ENCODE results near the gene SLFN11.
A peak's percentile ranks its signal among the peaks of the same experiment; 100 is the strongest.
"Not testable (repeated sequence)": the region's sequence is repeated elsewhere in the genome, so short reads cannot be mapped to it uniquely, and the experiment has no call there.

The SLFN11 gene

GRCh38 chr17:35344262-35344661 is 29.2 kb downstream of the SLFN11 start:
- Mint-ChIP-seq H3K9me3 (peaks cover 21% of the 10 kb centered on the region), H3K36me3 (ENCODE audit: low read depth) (peaks cover 22% of the 10 kb centered on the region), H3K4me1 (ENCODE audit: low read depth) (peaks cover 75% of the 10 kb centered on the region), H3K27ac (no peak overlapping the region), H3K4me3 (no peak overlapping the region), H3K27me3 (no peaks in the 10 kb centered on the region)
- intact Hi-C loops (cut with micrococcal nuclease): loop anchor here (5.0 to 10.0 kb wide), 2 partner anchors 33 to 191 kb away; partner anchors contain the start of gene SLFN12L

GRCh38 chr17:35342276-35342675 is 31.1 kb downstream of the SLFN11 start:
- Mint-ChIP-seq H3K4me3 (peak overlapping the region; percentile 23), H3K36me3 (ENCODE audit: low read depth) (peaks cover 16% of the 10 kb centered on the region), H3K27me3 (no peaks in the 10 kb centered on the region), H3K4me1 (ENCODE audit: low read depth) (peaks cover 62% of the 10 kb centered on the region), H3K27ac (peak overlapping the region; percentile 83), H3K9me3 (peaks cover 21% of the 10 kb centered on the region)
- intact Hi-C loops (cut with micrococcal nuclease): loop anchor here (5.0 to 10.0 kb wide), 2 partner anchors 35 to 193 kb away; partner anchors contain the start of gene SLFN12L

GRCh38 chr17:35341411-35341992 is 31.9 kb downstream of the SLFN11 start:
- intact Hi-C loops (cut with micrococcal nuclease): loop anchor here (5.0 to 10.0 kb wide), 2 partner anchors 36 to 193 kb away; partner anchors contain the start of gene SLFN12L
- Mint-ChIP-seq H3K9me3 (peaks cover 21% of the 10 kb centered on the region), H3K36me3 (ENCODE audit: low read depth) (peaks cover 16% of the 10 kb centered on the region), H3K4me3 (peak overlapping the region; percentile 46), H3K27ac (peak overlapping the region; percentile 83), H3K4me1 (ENCODE audit: low read depth) (peaks cover 55% of the 10 kb centered on the region), H3K27me3 (no peaks in the 10 kb centered on the region)

- intact Hi-C loops (cut with micrococcal nuclease): no loop called here
- Mint-ChIP-seq H3K4me1 (ENCODE audit: low read depth) (peaks cover 31% of the 10 kb centered on the region), H3K4me3 (no peak overlapping the region), H3K9me3 (peaks cover 21% of the 10 kb centered on the region), H3K27ac (no peak overlapping the region), H3K27me3 (no peaks in the 10 kb centered on the region), H3K36me3 (ENCODE audit: low read depth) (peaks cover 16% of the 10 kb centered on the region)
Observed at GRCh38 chr17:35338230-35338629, 35.2 kb downstream of the SLFN11 start.

- Mint-ChIP-seq H3K36me3 (ENCODE audit: low read depth) (peaks cover 20% of the 10 kb centered on the region), H3K27ac (no peak overlapping the region), H3K4me3 (no peak overlapping the region), H3K4me1 (ENCODE audit: low read depth) (peaks cover 26% of the 10 kb centered on the region), H3K9me3 (peaks cover 25% of the 10 kb centered on the region), H3K27me3 (no peaks in the 10 kb centered on the region)
- intact Hi-C loops (cut with micrococcal nuclease): no loop called here
Observed at GRCh38 chr17:35337364-35337763, 36.1 kb downstream of the SLFN11 start.

GRCh38 chr17:35333578-35333977 is 39.8 kb downstream of the SLFN11 start:
- H3K4me3 Mint-ChIP-seq; H3K27ac Mint-ChIP-seq; intact Hi-C loops (cut with micrococcal nuclease); H3K27me3 Mint-ChIP-seq: not testable (repeated sequence)
- Mint-ChIP-seq H3K9me3 (peaks cover 28% of the 10 kb centered on the region), H3K4me1 (ENCODE audit: low read depth) (peaks cover 14% of the 10 kb centered on the region), H3K36me3 (ENCODE audit: low read depth) (peaks cover 22% of the 10 kb centered on the region)

GRCh38 chr17:35322749-35323148 is 50.7 kb downstream of the SLFN11 start:
- Mint-ChIP-seq H3K36me3 (ENCODE audit: low read depth) (no peaks in the 10 kb centered on the region), H3K4me1 (ENCODE audit: low read depth) (peaks cover 5% of the 10 kb centered on the region), H3K4me3 (no peak overlapping the region)

GRCh38 chr17:35315971-35316370 is 57.5 kb downstream of the SLFN11 start:
- Mint-ChIP-seq H3K4me3 (no peak overlapping the region), H3K9me3 (no peaks in the 10 kb centered on the region), H3K27ac (no peak overlapping the region), H3K4me1 (ENCODE audit: low read depth) (peaks cover 43% of the 10 kb centered on the region), H3K36me3 (ENCODE audit: low read depth) (no peaks in the 10 kb centered on the region), H3K27me3 (peaks cover 14% of the 10 kb centered on the region)
- intact Hi-C loops (cut with micrococcal nuclease): loop anchor here (10.0 kb wide), 2 partner anchors 89 to 429 kb away; no protein-coding TSS in a partner anchor

More at GRCh38 chr17:35322749-35323148, 50.7 kb downstream of the SLFN11 start:
- Mint-ChIP-seq H3K27ac (no peak overlapping the region), H3K27me3 (peaks cover 4% of the 10 kb centered on the region), H3K9me3 (peaks cover 12% of the 10 kb centered on the region)
- intact Hi-C loops (cut with micrococcal nuclease): no loop called here

GRCh38 chr17:35315283-35315682 is 58.1 kb downstream of the SLFN11 start:
- Mint-ChIP-seq H3K9me3 (no peaks in the 10 kb centered on the region), H3K27me3 (peaks cover 14% of the 10 kb centered on the region), H3K27ac (peak overlapping the region; percentile 19), H3K4me3 (no peak overlapping the region), H3K4me1 (ENCODE audit: low read depth) (peaks cover 43% of the 10 kb centered on the region), H3K36me3 (ENCODE audit: low read depth) (no peaks in the 10 kb centered on the region)
- intact Hi-C loops (cut with micrococcal nuclease): loop anchor here (10.0 kb wide), 2 partner anchors 90 to 430 kb away; no protein-coding TSS in a partner anchor

- Mint-ChIP-seq H3K27me3 (peaks cover 14% of the 10 kb centered on the region), H3K36me3 (ENCODE audit: low read depth) (no peaks in the 10 kb centered on the region), H3K4me1 (ENCODE audit: low read depth) (peaks cover 42% of the 10 kb centered on the region), H3K9me3 (peaks cover 2% of the 10 kb centered on the region), H3K4me3 (no peak overlapping the region), H3K27ac (peak overlapping the region; percentile 68)
- intact Hi-C loops (cut with micrococcal nuclease): loop anchor here (5.0 to 10.0 kb wide), 3 partner anchors 90 to 430 kb away; no protein-coding TSS in a partner anchor
Observed at GRCh38 chr17:35314415-35315216, 58.8 kb downstream of the SLFN11 start.

GRCh38 chr17:35313875-35314409 is 59.5 kb downstream of the SLFN11 start:
- intact Hi-C loops (cut with micrococcal nuclease): loop anchor here (1.0 to 10.0 kb wide), 4 partner anchors 91 to 431 kb away; no protein-coding TSS in a partner anchor
- Mint-ChIP-seq H3K4me3 (peak overlapping the region; percentile 74), H3K27me3 (peaks cover 17% of the 10 kb centered on the region), H3K27ac (peak overlapping the region; percentile 68), H3K36me3 (ENCODE audit: low read depth) (no peaks in the 10 kb centered on the region), H3K9me3 (peaks cover 9% of the 10 kb centered on the region), H3K4me1 (ENCODE audit: low read depth) (peaks cover 37% of the 10 kb centered on the region)

- Mint-ChIP-seq H3K4me1 (ENCODE audit: low read depth) (peaks cover 37% of the 10 kb centered on the region), H3K36me3 (ENCODE audit: low read depth) (no peaks in the 10 kb centered on the region), H3K4me3 (peak overlapping the region; percentile 74), H3K27me3 (peaks cover 20% of the 10 kb centered on the region), H3K27ac (peak overlapping the region; percentile 68), H3K9me3 (peaks cover 12% of the 10 kb centered on the region)
- intact Hi-C loops (cut with micrococcal nuclease): loop anchor here (1.0 to 10.0 kb wide), 4 partner anchors 92 to 432 kb away; no protein-coding TSS in a partner anchor
Observed at GRCh38 chr17:35312790-35313711, 60.4 kb downstream of the SLFN11 start.

GRCh38 chr17:35312346-35312745 is 61.1 kb downstream of the SLFN11 start:
- no peak overlapping the region for H3K4me3 Mint-ChIP-seq
- H3K4me1 Mint-ChIP-seq (ENCODE audit: low read depth): peaks cover 37% of the 10 kb centered on the region
- H3K27me3 Mint-ChIP-seq: peaks cover 24% of the 10 kb centered on the region
- H3K9me3 Mint-ChIP-seq: peaks cover 12% of the 10 kb centered on the region
- no peak overlapping the region for H3K27ac Mint-ChIP-seq
- no peaks in the 10 kb centered on the region for H3K36me3 Mint-ChIP-seq (ENCODE audit: low read depth)
- intact Hi-C loops (cut with micrococcal nuclease): loop anchor here (5.0 to 10.0 kb wide), 3 partner anchors 92 to 432 kb away; no protein-coding TSS in a partner anchor

All from dendritic cell treated with granulocyte-macrophage colony-stimulating factor and Interleukin-4, amounts not matched to agents 40 ng/mL and 50 ng/mL, for 4 days (primary cell).